GM21360 (cell line): ENCODE data around the gene TMEM52B.

Experiments
- ATAC-seq: cut with Tn5 transposase; IDR thresholded peaks from one replicate; pipeline ENCODE4 v1.9.1; 2021; ENCODE audit warnings: mild to moderate bottlenecking, moderate library complexity; ENCODE audit not compliant: unreplicated experiment

The TMEM52B gene

GRCh38 chr12:10238526-10238925 lies 59.7 kb downstream of the TMEM52B start:
- ATAC-seq = no peak

- no peak for ATAC-seq
Observed at GRCh38 chr12:10241290-10241689, 62.5 kb downstream of the TMEM52B start.
